Smooth muscle cell of the umbilical artery (primary cell): ENCODE results near the gene LIN7A. TPM values are rescaled to one million over a fixed set of nuclear protein-coding genes. Genes with fewer than 3 reads are reported as not detected.

Experiments
- total RNA-seq: library from RNA; depleted of rRNA; stranded (reverse); fragments of >200 nt; gene quantifications from 2 replicates; pipeline ENCODE4 v1.2.3, GENCODE V29; 2014

Gene LIN7A
- 9.9 and 40.4 TPM in 2 replicates for total RNA-seq

GRCh38 chr12:80937391-80938238 lies at the start of gene LIN7A:
Gene LIN7A (minus strand): TSS chr12:80937934. CDS start chr12:80937722, 212 bp downstream.

Other genes with a start within 250 kb of the LIN7A start
- not detected in 2 replicates for gene MYF6, start 230.3 kb downstream of the LIN7A start, total RNA-seq
- not detected in 2 replicates for gene MYF5, start 221.0 kb downstream of the LIN7A start, total RNA-seq
- 6.2 and 8.9 TPM in 2 replicates for gene ACSS3, start 140.1 kb upstream of the LIN7A start, total RNA-seq